Measurements from ENCODE around the gene NIT2.

Gene NIT2

GRCh38 chr3:100396967-100397366 lies 62.4 kb downstream of the NIT2 start:
- no peak for DNase-seq (ENCODE audit: low spot score)

- no peak for DNase-seq (ENCODE audit: low spot score)
These were observed 64.9 kb downstream of the NIT2 start for GRCh38 chr3:100399341-100400071.

- peak; percentile 8 for DNase-seq (ENCODE audit: low spot score)
These were observed 65.8 kb downstream of the NIT2 start for GRCh38 chr3:100400419-100400779.

GRCh38 chr3:100400780-100401673 lies 66.5 kb downstream of the NIT2 start, which contains the start of the genes LNP1 and TOMM70:
LNP1 (plus strand) TSS chr3:100401539; CDS start chr3:100429730, 28,191 bp downstream.
TOMM70 (minus strand) TSS chr3:100401089; CDS start chr3:100400949, 140 bp downstream.
- DNase-seq (ENCODE audit: low spot score), result peak; percentile 97

- DNase-seq (ENCODE audit: low spot score), result peak; percentile 48
These were observed 67.1 kb downstream of the NIT2 start for GRCh38 chr3:100401674-100402041.

GRCh38 chr3:100402256-100402655 lies 67.7 kb downstream of the NIT2 start:
- DNase-seq (ENCODE audit: low spot score), result peak; percentile 30

- DNase-seq (ENCODE audit: low spot score), result no peak
These were observed 68.3 kb downstream of the NIT2 start for GRCh38 chr3:100402891-100403290.

- no peak for DNase-seq (ENCODE audit: low spot score)
These were observed 69.0 kb downstream of the NIT2 start for GRCh38 chr3:100403362-100404249.

GRCh38 chr3:100404250-100404548 lies 69.6 kb downstream of the NIT2 start:
- no peak for DNase-seq (ENCODE audit: low spot score)

- no peak for DNase-seq (ENCODE audit: low spot score)
These were observed 72.6 kb downstream of the NIT2 start for GRCh38 chr3:100407164-100407563.

- no peak for DNase-seq (ENCODE audit: low spot score)
These were observed 73.5 kb downstream of the NIT2 start for GRCh38 chr3:100407977-100408532.
